ENCODE measurements around the gene MARVELD1.
"Not testable (repeated sequence)": the region's sequence is repeated elsewhere in the genome, so short reads cannot be mapped to it uniquely, and the experiment has no call there.

Gene MARVELD1

DNA sequence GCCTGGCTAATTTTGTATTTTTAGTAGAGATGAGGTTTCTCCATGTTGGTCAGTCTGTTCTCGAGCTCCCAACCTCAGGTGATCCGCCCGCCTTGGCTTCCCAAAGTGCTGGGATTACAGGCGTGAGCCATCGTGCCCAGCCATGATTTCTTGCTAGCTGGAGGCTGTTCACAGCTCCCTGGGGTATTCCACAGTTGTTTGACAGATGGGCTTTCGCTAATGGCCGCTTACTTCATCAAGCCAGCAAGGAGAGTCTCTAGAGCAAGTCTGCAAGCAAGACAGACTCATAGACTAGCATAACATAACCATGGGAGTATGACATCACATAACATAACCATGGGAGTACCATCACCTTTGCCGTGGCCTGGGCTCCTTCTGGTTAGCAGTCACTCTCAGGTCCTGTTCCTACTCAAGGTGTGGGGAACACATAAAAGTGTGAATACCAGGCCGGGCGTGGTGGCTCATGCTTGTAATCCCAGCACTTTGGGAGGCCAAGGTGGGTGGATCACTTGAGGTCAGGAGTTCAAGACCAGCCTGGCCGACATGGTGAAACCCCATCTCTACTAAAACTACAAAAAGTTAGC is 15.4 kb upstream of the MARVELD1 start:
- DNase-seq: not testable (repeated sequence)

GRCh38 chr10:97701438-97702069 is 12.0 kb upstream of the MARVELD1 start:
- peak; percentile 42 to 48 for DNase-seq

DNA sequence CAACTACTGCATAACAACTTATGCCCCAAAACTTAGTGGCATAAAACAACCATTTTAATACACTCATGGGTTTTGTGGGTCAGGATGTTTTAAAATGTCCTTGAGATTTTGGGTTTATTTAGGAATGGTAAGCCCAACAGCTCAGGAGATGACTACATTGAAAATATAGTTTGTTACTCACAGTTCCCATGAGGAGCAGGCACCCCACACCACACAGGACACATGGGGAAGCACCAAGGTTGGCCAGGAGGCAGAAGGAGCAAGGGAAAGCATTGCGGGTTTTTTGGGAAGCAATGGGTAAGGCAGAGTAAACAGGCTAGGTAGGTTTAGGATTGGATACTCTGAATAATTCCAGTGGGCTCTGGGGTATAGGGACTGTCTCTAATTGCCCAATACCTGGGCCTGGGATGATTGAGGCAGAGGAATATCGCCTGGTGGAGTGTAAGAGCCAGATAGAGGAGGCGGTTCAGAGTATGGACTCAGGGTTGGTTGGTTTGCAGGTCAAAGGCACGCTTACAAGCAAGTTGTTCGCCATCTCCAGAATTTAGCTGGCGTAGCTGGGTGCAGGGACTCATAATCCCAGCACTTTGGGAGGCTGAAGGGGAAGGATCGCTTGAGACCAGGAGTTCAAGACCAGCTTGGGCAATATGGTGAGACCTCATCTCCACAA is 10.0 kb upstream of the MARVELD1 start:
- no peak for DNase-seq

GRCh38 chr10:97704341-97704740 is 9.2 kb upstream of the MARVELD1 start:
- no peak for DNase-seq

- no peak for DNase-seq
Observed at GRCh38 chr10:97705006-97705670, 8.4 kb upstream of the MARVELD1 start.

DNA sequence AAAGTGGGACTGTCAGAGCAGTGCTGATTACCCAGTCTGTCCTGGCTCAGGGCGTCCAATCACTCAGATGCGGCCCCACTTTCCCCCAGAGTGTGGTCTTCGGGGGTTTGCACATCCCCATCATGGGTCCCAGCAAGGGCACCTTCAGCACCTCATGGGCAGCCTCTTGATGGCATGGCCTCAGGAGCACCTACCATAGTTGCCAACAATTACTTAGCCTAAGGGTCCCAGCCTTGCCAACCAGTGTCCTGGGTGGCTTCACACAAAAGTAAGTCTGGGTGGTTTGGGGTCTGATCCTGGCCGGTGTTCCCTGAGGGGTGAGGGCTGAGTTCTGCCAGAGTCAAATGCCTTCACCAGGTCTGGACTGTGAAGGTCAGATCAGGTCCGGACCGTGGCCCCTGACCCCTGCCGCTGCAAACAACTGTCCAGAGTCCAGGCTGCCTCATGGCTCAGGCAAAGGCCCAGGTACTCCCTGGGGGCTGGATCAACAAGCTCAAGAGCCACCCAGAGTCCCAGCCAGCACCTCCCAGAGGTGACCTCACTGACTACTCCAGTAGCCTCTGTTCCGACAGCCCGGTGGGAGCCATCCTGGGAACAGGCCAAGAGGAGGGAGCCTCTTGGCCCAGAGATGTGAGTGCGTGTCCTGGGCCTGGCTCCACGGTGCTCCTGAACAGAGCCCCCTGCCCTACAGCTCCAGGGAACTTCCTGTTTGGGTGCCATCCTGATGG is 6.2 kb upstream of the MARVELD1 start:
- DNase-seq: no peak

DNA sequence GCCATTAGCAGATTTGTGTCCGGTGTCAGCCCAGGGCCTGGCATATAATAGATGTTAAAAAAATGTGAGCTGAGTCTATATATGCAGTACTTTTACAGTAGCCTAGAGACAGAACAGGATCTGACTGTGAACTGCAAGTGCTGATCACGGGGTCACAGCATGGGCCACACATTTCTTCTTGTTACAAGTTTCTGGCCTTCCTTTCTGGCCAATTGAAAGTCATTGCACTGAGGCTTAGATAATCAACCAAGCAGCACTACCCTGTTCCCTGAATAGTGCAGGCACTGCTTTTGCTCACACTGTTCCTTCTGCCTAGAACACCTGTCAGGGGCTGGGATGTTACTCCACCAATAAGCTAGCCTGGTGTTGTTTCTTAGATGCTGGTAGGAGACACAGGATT is 5.4 kb upstream of the MARVELD1 start:
- no peak for DNase-seq

- peak; percentile 22 to 42 for DNase-seq
Observed at GRCh38 chr10:97708976-97709946, 4.3 kb upstream of the MARVELD1 start.

DNA sequence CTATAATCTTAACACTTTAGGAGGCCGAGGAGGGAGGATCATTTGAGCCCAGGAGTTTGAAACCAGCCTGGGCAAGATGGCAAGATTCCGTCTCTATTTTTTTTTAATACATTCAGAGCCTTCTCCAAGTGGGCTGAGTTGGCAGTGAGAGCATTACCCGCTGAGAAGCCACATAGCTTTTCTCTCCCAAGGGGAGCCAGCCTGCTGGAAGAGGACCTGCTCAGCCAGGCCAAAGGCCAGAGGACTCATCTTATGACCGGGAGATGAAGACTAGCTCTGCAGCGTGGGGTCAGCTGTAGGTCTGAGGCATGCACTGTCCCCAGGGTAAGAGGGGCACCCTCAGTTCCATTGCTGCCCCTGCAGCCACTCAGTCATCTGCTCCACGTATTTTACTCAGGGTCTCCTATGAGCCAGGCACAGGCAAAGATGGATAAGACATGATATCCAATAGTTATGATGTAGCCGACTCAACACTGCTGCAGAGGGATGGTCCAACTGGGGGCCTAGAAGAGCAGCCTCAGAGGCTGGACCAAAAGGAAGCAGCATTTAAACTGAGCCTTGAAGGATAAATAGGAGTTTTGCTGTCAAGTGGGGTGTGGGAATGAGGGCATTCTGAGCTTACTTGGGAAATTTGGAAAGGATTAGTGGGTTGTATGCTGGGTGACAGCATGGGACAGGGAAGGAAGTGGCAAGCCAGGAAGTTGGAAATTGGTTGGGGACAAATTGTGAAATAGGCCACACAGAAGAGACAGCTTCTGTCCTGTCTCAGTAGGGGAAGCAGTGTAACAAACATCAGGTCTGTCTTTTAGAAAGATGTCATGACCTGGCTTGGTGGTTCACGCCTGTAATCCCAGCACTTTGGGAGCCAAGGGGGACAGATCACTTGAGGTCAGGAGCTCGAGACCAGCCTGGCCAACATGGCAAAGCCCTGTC is 1.6 kb upstream of the MARVELD1 start:
- no peak for DNase-seq

- DNase-seq: peak; percentile 37 to 43
Observed at GRCh38 chr10:97713826-97714400, 383 bp downstream of the MARVELD1 start.

DNA sequence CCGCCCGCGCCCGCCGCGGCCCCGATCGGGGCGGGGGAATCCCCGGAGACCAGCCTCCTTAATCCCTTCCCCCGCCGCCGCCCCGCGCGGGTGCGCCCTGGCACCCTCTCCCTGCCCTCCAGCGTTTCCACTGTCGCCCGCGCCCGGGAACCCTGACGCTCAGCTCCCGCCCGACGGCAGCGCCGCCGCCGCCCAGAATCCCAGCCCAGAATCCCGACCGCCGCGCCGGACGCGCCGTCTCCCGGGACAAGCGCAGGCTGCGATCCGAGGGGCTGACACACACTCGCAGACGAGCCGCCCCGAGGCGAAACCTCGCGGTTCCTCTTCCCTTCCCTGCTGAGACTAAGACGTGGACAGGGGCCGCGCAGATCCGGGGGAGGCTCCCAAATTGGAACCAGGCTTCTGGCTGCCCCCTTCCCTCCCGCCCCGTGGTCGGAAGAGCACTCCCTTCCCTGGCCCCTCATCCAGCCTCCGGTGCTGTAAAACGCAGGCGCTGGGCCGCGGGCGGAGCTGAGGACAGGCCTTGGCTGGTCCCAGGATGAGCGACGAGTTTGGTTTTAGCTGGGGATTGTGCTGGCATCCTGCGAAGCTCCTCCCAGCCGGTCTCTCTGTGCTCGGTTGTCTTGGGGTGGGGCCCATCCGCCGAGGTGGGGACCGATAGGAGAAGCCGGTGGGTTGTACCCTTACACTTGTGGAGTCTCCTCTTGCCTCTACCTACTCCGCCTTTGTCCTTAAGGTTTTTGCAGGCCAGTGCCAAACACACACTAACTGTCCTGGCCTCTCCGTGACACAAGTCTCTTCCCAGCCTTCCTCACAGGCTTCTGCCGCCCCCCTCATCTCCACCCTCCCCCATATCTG is 1.1 kb downstream of the MARVELD1 start:
- peak in 1 of 2 donors; percentile 8 for DNase-seq

DNA sequence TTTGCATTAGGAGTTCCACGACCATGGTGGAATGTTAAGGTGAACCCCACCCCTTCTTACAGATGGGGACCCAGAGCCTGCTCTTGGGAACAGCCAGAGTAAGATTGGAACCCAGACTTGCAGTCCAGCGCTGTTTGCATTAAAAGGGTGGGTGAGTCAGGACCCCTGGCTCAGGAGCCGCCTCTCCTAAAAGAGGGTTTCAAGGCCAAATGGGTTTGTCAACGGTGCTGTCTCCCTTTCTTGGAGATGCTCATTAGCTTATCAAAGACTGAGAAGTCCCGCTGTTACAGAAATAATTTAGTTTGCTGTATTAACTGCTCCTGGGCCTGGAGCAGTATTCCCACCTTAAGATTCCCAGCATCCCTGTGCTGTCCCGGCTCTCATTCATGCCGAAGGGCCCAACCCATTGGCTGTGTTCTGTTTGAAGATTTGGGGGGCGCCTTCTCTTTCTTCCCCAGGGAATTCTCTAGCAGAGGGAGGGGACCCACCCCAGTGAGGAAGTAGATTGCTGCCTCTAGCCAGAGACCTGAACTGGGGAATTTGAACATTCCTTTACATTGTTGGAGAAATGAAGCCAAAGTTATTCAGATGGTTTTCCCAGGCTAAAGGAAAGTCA is 1.8 kb downstream of the MARVELD1 start:
- DNase-seq: no peak

DNA sequence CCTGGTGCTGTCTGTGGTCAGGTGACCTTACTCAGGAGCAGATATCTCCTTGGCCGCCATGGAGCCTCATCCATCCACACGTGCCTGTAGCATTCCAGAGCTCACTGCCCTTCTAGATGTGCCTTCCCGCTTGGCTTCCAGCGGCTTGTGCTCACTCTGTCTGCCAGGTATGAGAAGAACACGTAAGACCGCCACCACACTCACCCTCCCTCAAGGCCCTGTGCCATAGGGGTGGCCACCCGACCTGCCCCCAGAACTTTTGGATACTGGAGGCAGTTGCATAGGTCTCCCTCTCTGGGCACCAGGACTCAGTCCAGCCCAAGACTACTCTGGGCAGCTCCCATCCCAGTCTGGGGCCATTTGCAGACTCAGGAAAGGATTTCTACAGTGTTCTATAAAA is 4.1 kb downstream of the MARVELD1 start:
- DNase-seq: no peak

DNA sequence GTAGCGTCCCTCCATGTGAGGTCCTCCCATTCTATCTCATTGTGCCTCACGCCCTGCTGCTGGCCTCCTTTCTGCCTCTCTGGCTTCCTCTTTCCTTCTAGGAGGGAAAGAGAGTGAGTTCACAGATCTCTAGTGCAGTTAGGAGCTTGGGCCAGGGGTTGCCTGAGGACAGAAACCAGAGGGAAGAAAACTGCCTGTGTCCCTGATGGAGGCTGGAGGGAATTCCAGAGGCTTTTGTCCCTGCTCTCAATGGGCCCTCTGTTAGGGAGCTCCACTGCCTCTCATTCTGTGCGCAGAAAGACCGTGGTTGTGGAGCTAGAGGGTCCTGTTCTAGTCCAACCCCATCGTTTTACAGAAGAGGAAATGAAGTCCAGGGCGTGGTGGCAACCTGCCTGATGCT is 4.6 kb downstream of the MARVELD1 start:
- no peak for DNase-seq

DNA sequence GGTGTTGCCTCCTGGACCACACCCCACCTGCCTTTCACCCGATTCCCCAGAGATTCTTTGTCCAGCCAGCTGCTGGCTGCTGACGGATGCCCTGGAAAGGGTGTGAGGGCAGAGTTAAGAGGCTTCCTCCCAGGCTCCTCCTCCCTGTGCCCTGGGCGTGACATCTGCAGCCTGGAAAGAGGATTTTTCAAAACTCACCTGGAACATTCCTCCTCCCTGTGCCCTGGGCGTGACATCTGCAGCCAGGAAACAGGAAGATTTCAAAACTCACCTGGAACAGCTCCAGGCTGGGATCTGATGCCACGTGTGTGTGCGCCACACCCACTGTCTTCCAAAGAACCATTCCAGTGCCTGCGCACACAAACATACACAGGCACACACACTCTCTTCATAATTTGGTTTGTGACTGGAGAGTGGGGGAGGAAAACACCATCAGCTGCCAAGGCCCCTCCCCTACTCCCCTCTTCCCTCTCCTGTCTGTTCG is 5.2 kb downstream of the MARVELD1 start:
- DNase-seq: no peak

- no peak for DNase-seq
Observed at GRCh38 chr10:97719602-97720001, 6.1 kb downstream of the MARVELD1 start.

DNA sequence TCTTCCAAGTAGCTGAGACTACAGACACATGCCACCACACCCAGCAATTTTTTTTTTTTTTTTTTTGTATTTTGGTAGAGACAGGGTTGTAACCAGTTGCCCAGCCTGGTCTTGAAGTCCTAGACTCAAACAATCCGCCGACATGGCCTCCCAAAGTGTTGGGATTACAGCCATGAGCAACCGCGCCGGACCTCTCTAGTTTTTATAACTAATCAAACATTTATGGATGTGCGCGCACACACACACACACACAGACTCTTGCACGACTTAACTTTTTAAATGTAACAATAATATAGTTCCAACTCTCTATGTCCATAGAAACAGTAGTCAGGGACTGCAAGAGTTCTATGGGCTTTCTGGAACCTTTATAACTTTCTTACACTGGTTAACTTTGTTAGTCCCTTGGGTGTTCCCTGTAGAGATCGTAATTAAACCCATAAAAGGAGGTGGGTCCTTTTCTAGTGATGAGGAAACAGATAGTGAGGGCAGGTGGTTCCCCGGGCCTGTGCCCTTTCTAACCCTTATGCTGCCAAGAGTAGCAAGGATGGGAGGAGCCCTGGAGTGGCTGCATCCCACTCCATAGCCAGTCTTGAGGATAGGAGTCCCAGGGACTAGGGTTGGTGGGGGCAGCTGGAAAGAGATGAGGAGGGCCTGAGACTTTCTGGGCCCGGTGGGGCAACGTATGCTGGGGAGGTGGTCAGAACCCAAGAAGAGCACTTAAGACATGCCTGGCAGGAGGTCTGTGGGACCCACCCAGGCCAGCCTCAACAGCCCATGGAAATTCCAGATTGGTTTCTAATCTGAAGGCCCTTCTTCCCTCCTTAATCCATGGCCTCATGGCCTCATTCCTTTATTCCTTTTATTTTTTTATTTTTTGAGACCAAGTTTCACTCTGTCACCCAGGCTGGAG is 8.6 kb downstream of the MARVELD1 start:
- DNase-seq: no peak

- DNase-seq: no peak
Observed at GRCh38 chr10:97723001-97723400, 9.5 kb downstream of the MARVELD1 start.

Data from activated CD4-positive, alpha-beta T cell treated with anti-CD3 and anti-CD28 coated beads for 4 hours (primary cell).